Memory B cell (primary cell): ENCODE data around the gene MAPK8.
"Not testable (repeated sequence)": the region's sequence is repeated elsewhere in the genome, so short reads cannot be mapped to it uniquely, and the experiment has no call there.

ENCODE experiments used
- ATAC-seq: fragments of 150-1000 bp; cut with Tn5 transposase; 2 replicates; pipeline ENCODE4 v1.10.0; 2021; ENCODE audit warnings: low read depth, mild to moderate bottlenecking, moderate library complexity
- DNase-seq, 2 donors: peaks; one replicate each; pipeline ENCODE4 v3.0.0; 2022; ENCODE audit warnings: low spot score in 2 of 2
- H3K27ac Mint-ChIP-seq: one replicate; pipeline ENCODE4 v1.8.0; 2022; ENCODE audit warnings: mild to moderate bottlenecking, moderate library complexity, mixed read lengths
- H3K27me3 Mint-ChIP-seq: one replicate; pipeline ENCODE4 v1.8.0; 2022; ENCODE audit warnings: mixed read lengths
- H3K36me3 Mint-ChIP-seq: one replicate; pipeline ENCODE4 v1.8.0; 2022; ENCODE audit warnings: mild to moderate bottlenecking, mixed read lengths
- H3K4me1 Mint-ChIP-seq: one replicate; pipeline ENCODE4 v1.8.0; 2022; ENCODE audit warnings: mixed read lengths
- H3K4me3 Mint-ChIP-seq: one replicate; pipeline ENCODE4 v1.8.0; 2022; ENCODE audit warnings: mild to moderate bottlenecking, moderate library complexity, mixed read lengths
- H3K9me3 Mint-ChIP-seq: one replicate; pipeline ENCODE4 v1.8.0; 2022; ENCODE audit warnings: mixed read lengths

Gene MAPK8

GRCh38 chr10:48414160-48414559 lies 107.7 kb downstream of the MAPK8 start:
- no peak for ATAC-seq
- Mint-ChIP-seq H3K4me1 (no peaks in the 10 kb centered on the region), H3K36me3 (peaks cover 40% of the 10 kb centered on the region), H3K4me3 (no peak overlapping the region), H3K27me3 (no peaks in the 10 kb centered on the region), H3K9me3 (peaks cover 10% of the 10 kb centered on the region), H3K27ac (no peak overlapping the region)
- no peak for DNase-seq

- peaks cover 41% of the 10 kb centered on the region for H3K36me3 Mint-ChIP-seq
- no peaks in the 10 kb centered on the region for H3K27me3 Mint-ChIP-seq
- no peaks in the 10 kb centered on the region for H3K4me1 Mint-ChIP-seq
- DNase-seq = no peak
- ATAC-seq = no peak
- H3K4me3 Mint-ChIP-seq = no peak overlapping the region
- peaks cover 10% of the 10 kb centered on the region for H3K9me3 Mint-ChIP-seq
- no peak overlapping the region for H3K27ac Mint-ChIP-seq
Measured at GRCh38 chr10:48414778-48415177, 108.3 kb downstream of the MAPK8 start.

- Mint-ChIP-seq H3K9me3 (peaks cover 10% of the 10 kb centered on the region), H3K27me3 (no peaks in the 10 kb centered on the region), H3K27ac (no peak overlapping the region), H3K4me1 (no peaks in the 10 kb centered on the region), H3K4me3 (no peak overlapping the region), H3K36me3 (peaks cover 28% of the 10 kb centered on the region)
- ATAC-seq (no peak), DNase-seq (no peak)
Measured at GRCh38 chr10:48416584-48417232, 110.2 kb downstream of the MAPK8 start.

- no peaks in the 10 kb centered on the region for H3K4me1 Mint-ChIP-seq
Measured at GRCh38 chr10:48417374-48417773, 110.9 kb downstream of the MAPK8 start.

GRCh38 chr10:48418189-48418788 lies 111.8 kb downstream of the MAPK8 start:
- DNase-seq (no peak), ATAC-seq (no peak)
- Mint-ChIP-seq H3K4me1 (no peaks in the 10 kb centered on the region), H3K4me3 (no peak overlapping the region), H3K27ac (no peak overlapping the region), H3K27me3 (no peaks in the 10 kb centered on the region), H3K9me3 (no peaks in the 10 kb centered on the region), H3K36me3 (peaks cover 15% of the 10 kb centered on the region)

More at GRCh38 chr10:48417374-48417773, 110.9 kb downstream of the MAPK8 start:
- Mint-ChIP-seq H3K4me3 (no peak overlapping the region), H3K9me3 (peaks cover 3% of the 10 kb centered on the region), H3K36me3 (peaks cover 21% of the 10 kb centered on the region), H3K27me3 (no peaks in the 10 kb centered on the region), H3K27ac (no peak overlapping the region)
- DNase-seq (no peak), ATAC-seq (no peak)

GRCh38 chr10:48419714-48420113 lies 113.2 kb downstream of the MAPK8 start:
- no peak overlapping the region for H3K27ac Mint-ChIP-seq
- no peaks in the 10 kb centered on the region for H3K27me3 Mint-ChIP-seq
- peaks cover 11% of the 10 kb centered on the region for H3K36me3 Mint-ChIP-seq
- ATAC-seq = no peak
- no peak for DNase-seq
- H3K9me3 Mint-ChIP-seq = no peaks in the 10 kb centered on the region
- no peak overlapping the region for H3K4me3 Mint-ChIP-seq
- no peaks in the 10 kb centered on the region for H3K4me1 Mint-ChIP-seq

GRCh38 chr10:48421862-48422261 lies 115.4 kb downstream of the MAPK8 start:
- not testable (repeated sequence) for H3K4me3 Mint-ChIP-seq, H3K27me3 Mint-ChIP-seq, ATAC-seq, H3K4me1 Mint-ChIP-seq, H3K27ac Mint-ChIP-seq, H3K9me3 Mint-ChIP-seq, DNase-seq, H3K36me3 Mint-ChIP-seq

- peaks cover 16% of the 10 kb centered on the region for H3K36me3 Mint-ChIP-seq
- H3K27ac Mint-ChIP-seq = no peak overlapping the region
- no peaks in the 10 kb centered on the region for H3K27me3 Mint-ChIP-seq
- no peaks in the 10 kb centered on the region for H3K9me3 Mint-ChIP-seq
- no peaks in the 10 kb centered on the region for H3K4me1 Mint-ChIP-seq
- H3K4me3 Mint-ChIP-seq = no peak overlapping the region
- ATAC-seq = no peak
- no peak for DNase-seq
Measured at GRCh38 chr10:48423884-48424283, 117.4 kb downstream of the MAPK8 start.

- H3K27ac Mint-ChIP-seq = no peak overlapping the region
- DNase-seq (no peak), ATAC-seq (no peak)
- H3K36me3 Mint-ChIP-seq = peaks cover 20% of the 10 kb centered on the region
- no peak overlapping the region for H3K4me3 Mint-ChIP-seq
- H3K9me3 Mint-ChIP-seq = no peaks in the 10 kb centered on the region
- H3K27me3 Mint-ChIP-seq = no peaks in the 10 kb centered on the region
- no peaks in the 10 kb centered on the region for H3K4me1 Mint-ChIP-seq
Measured at GRCh38 chr10:48428896-48429295, 122.4 kb downstream of the MAPK8 start.

- H3K27me3 Mint-ChIP-seq = no peaks in the 10 kb centered on the region
- H3K9me3 Mint-ChIP-seq = no peaks in the 10 kb centered on the region
- H3K36me3 Mint-ChIP-seq = peaks cover 20% of the 10 kb centered on the region
- no peak overlapping the region for H3K27ac Mint-ChIP-seq
- H3K4me1 Mint-ChIP-seq = no peaks in the 10 kb centered on the region
- no peak overlapping the region for H3K4me3 Mint-ChIP-seq
- ATAC-seq = no peak
- DNase-seq = no peak
Measured at GRCh38 chr10:48429309-48429708, 122.8 kb downstream of the MAPK8 start.

- no peak overlapping the region for H3K4me3 Mint-ChIP-seq
- no peaks in the 10 kb centered on the region for H3K9me3 Mint-ChIP-seq
- H3K27me3 Mint-ChIP-seq = no peaks in the 10 kb centered on the region
- ATAC-seq (no peak), DNase-seq (no peak)
- no peaks in the 10 kb centered on the region for H3K4me1 Mint-ChIP-seq
- H3K27ac Mint-ChIP-seq = no peak overlapping the region
- H3K36me3 Mint-ChIP-seq = peaks cover 18% of the 10 kb centered on the region
Measured at GRCh38 chr10:48430402-48430993, 124.0 kb downstream of the MAPK8 start.

- ATAC-seq (no peak), DNase-seq (no peak)
- H3K27me3 Mint-ChIP-seq = no peaks in the 10 kb centered on the region
- H3K9me3 Mint-ChIP-seq = no peaks in the 10 kb centered on the region
- H3K27ac Mint-ChIP-seq = no peak overlapping the region
- no peaks in the 10 kb centered on the region for H3K4me1 Mint-ChIP-seq
- H3K36me3 Mint-ChIP-seq = peaks cover 19% of the 10 kb centered on the region
- H3K4me3 Mint-ChIP-seq = no peak overlapping the region
Measured at GRCh38 chr10:48431871-48432270, 125.4 kb downstream of the MAPK8 start.

GRCh38 chr10:48437546-48437945 lies 131.1 kb downstream of the MAPK8 start:
- Mint-ChIP-seq H3K36me3 (peaks cover 12% of the 10 kb centered on the region), H3K4me3 (no peak overlapping the region), H3K27me3 (no peaks in the 10 kb centered on the region), H3K4me1 (no peaks in the 10 kb centered on the region), H3K27ac (no peak overlapping the region), H3K9me3 (no peaks in the 10 kb centered on the region)
- no peak for DNase-seq
- ATAC-seq = no peak

GRCh38 chr10:48439031-48439430 lies 132.6 kb downstream of the MAPK8 start:
- Mint-ChIP-seq H3K27ac (no peak overlapping the region), H3K27me3 (no peaks in the 10 kb centered on the region), H3K4me3 (no peak overlapping the region), H3K9me3 (no peaks in the 10 kb centered on the region), H3K36me3 (peaks cover 9% of the 10 kb centered on the region), H3K4me1 (no peaks in the 10 kb centered on the region)
- DNase-seq = no peak
- no peak for ATAC-seq
